T47D (cell line): Measurements from ENCODE around the gene LRRK1.

Experiments
- DNase-seq, 2 experiments: peaks; one replicate each; pipeline versions ENCODE4 v3.0.0 to v3.0.0-alpha.2; 2011 to 2012; ENCODE audit warnings: low read depth in 1 of 2, low spot score in 1 of 2
- JUND ChIP-seq: IDR thresholded peaks from 2 replicates; pipeline ENCODE4 v1.6.1; 2012; ENCODE audit warnings: low read depth
- in situ Hi-C: cut with HindIII; loops from 2 replicates; pipeline ENCODE4 v1.10.0; 2016; ENCODE audit warnings: low sequenced_read_pairs, low pct_unique_long_range_greater_than_20kb

Gene LRRK1

DNA sequence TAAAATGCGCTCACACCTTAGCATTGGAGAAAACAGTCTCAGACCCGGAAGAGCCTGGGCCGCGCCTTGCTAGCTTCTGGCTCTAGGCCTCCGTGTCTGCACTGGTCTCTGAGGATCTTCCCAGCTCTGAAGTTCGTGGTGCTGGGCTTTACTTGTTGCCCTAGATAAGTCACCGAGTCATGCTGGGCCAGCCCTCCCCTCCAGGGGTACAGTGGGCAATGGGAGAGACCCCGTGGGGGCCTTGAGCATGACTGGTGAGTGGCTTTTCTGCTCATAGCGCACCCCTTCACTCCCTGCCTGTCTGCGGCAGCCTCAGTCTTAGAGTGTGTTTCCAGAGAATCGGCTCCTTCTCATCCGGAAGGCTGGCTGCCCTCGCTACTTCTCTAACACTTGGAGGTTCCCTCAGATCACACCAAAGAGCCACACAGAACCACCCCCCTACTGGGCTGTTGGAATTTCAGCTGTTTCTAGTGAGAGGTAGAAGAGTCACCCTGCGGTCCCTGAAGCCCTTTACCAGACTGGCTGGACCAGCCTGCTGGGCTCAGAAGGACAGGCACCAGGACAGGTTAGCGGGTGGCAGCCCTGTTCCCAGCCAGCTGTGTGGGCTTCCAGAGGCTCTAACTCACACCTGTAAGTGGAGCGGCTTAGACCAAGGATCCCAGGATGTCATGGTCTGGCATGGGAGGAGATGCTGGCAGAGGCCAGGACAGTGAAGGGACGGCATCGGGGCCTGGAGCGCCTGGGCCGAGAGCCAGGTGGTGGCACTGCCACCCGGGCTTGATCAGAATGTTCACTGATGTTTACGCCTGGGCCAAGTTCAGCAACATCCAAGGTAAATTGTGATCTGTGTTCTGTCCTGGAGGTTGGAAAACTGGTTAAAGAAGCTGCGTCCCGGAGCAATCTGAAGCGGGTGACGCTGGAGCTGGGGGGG lies 21.7 kb upstream of the LRRK1 start:
- no peak for DNase-seq
- TF ChIP-seq JUND, result no peak
- in situ Hi-C loops, result no loop called here

DNA sequence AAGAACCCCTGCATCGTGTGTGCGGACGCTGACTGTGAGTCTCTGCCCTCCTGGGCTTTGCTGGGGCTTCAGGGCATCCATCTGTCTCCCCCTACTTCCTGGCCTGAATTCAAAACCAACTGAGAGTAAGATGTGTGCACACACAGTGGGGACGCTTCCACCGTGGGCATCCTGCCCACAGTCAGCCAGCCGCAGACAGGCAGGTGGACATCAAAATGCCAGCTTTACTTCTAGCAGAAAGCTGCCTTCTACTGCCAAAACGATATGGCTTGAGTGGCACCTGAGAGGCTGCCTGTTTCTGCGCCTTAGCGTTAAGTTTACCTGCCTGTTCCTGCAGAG lies 21.0 kb upstream of the LRRK1 start:
- no peak for DNase-seq
- no peak for TF ChIP-seq JUND
- in situ Hi-C loops, result no loop called here

- no peak for TF ChIP-seq JUND
- no peak for DNase-seq
- in situ Hi-C loops, result no loop called here
Observed at GRCh38 chr15:100898661-100899462, 20.3 kb upstream of the LRRK1 start.

DNA sequence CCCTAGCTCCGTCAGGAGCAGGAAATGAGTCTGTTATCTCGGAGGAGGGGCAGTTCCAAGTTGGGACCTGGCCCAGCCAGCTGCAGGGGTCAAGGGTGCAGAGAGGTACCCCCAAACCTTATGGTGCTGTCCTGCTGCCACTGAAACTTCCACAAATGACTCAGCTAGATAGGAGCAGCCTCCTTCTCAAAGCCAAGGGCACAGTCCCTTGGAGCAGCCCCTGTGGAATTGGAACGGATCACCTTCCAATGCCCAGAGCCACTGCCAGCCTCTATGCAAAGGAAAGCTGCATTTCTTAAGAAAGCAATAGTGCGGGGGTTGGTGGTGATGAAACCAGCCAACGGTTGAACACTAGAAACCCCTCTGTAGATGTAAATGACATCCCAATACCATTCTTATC lies 19.6 kb upstream of the LRRK1 start:
- in situ Hi-C loops, result no loop called here
- no peak for DNase-seq
- no peak for TF ChIP-seq JUND

GRCh38 chr15:100900136-100900794 lies 18.9 kb upstream of the LRRK1 start:
- in situ Hi-C loops, result no loop called here
- no peak for TF ChIP-seq JUND
- DNase-seq, result no peak

- TF ChIP-seq JUND, result no peak
- in situ Hi-C loops, result no loop called here
- no peak for DNase-seq
Observed at GRCh38 chr15:100900795-100901169, 18.4 kb upstream of the LRRK1 start.

DNA sequence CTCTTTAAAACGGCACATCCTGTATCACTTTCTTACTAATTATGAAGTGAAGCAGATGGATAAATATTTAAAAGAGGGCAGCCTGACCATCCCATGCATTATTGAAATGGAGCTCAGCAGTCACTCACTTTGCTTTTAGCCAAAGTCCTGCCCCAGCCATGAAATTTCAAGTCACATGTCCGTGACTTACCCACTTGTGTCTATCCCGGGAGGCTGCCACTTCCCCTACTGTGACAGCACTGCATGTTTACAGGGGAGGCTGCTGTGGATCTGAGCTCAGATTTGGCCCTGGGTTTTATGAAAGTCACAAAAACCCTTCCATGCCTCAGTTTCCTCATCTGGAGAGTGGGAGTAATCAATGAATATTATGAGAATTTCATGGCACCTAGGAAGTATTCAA lies 17.9 kb upstream of the LRRK1 start:
- no peak for TF ChIP-seq JUND
- in situ Hi-C loops, result no loop called here
- no peak for DNase-seq

DNA sequence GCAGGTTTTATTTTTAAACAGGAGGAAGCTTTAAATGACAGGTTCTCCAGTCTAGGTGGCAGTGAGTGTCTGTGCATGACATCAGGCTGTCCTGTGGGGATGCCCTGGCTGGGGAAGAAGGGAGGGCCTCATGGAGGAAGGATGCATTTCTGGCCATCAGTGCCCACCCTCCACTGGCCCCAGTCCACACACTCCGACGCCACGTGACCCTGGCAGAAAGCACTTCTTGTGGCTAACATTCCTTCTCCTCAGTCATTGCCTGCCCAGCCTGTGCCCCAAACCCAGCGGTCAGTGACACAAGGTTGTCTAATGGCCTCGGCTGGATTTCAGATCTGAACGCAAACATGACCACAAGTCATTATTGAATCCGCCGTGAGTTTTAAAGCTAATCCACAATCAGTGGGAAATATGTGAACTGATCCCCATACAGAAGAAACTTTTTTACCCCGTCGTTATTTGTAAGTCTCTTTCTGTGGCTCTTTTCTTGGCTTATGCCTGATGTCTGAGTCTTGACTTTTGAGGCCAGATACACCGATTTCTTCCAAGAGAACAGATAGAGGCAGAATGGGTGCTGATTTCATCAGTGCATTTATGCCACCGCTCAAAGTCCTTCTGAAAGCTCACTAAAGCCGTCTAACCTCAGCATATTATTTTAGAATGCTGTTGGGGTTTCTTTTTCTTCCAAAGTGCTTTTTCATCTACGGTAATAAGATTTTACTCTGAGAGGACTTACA lies 17.3 kb upstream of the LRRK1 start:
- no peak for DNase-seq
- TF ChIP-seq JUND, result no peak
- in situ Hi-C loops, result no loop called here

DNA sequence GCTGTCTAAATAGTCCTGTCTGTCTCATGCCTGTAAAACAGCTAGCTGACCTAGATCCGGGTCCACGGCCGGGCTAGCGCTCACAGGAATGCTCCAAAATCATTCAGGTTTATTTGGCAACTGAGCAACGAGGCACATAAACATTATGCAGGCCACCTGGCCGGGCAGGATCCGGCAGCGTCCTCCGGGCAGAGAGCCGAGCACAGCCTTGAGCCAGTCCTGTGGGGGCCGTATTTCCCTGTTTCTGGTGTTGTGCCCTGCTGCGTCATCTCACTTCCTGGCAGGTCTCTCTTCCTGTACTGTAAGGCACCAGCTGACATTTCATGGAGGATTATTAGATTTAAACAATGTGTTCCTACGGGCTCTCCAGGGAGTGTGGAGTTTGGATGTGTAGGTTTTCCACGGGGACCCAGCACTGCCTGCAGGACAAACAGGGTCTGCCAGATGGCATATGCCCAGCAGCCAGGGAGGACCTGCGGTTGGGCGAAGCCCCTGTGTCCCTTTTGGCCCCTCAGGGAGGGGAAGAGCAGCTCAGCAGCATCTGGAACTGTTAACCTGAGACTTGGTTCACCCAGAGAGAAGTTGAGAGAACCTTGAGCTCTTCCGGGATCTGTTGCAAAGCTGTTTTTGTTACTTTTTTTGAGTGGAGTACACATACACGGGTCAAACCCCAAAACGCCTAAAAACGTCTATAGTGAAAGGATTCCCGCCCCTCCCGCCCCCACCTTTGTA lies 16.6 kb upstream of the LRRK1 start:
- no peak for TF ChIP-seq JUND
- peak; percentile 73 to 94 for DNase-seq
- in situ Hi-C loops, result no loop called here

DNA sequence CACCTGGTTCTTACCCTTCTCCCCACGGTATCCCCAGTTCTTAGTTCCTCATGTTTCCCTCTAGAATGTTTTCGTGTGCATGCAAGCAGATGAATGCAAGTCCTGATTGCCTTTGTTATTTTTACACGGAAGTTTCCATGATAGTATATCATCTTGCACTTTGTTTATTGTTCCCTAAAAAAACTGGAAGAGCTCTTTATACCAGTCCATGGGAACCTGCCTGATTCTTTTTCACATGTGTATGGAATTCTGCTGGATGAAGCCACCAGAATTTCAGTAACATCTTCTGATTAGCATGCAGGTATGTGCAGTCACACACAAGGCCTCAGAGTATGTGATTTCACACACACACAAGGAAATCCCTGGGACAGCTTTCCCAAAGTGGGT lies 16.0 kb upstream of the LRRK1 start:
- no peak for DNase-seq
- no peak for TF ChIP-seq JUND
- in situ Hi-C loops, result no loop called here

GRCh38 chr15:100905850-100906249 lies 13.3 kb upstream of the LRRK1 start:
- peak; percentile 43 to 67 for DNase-seq
- in situ Hi-C loops, result no loop called here
- TF ChIP-seq JUND, result no peak

- no peak for DNase-seq
- no peak for TF ChIP-seq JUND
- in situ Hi-C loops, result no loop called here
Observed at GRCh38 chr15:100908466-100908865, 10.7 kb upstream of the LRRK1 start.
